IgD-negative memory B cell (primary cell): ENCODE data around the gene FGD2. TPM values are rescaled to one million over a fixed set of nuclear protein-coding genes. Genes with fewer than 3 reads are reported as not detected.

Experiments
- H3K27ac Mint-ChIP-seq, 3 donors: one replicate each; pipeline ENCODE4 v1.8.0; 2020 to 2022; ENCODE audit warnings: mild to moderate bottlenecking in 3 of 3, mixed read lengths in 3 of 3, moderate library complexity in 1 of 3
- H3K27me3 Mint-ChIP-seq: one replicate; pipeline ENCODE4 v1.8.0; 2021; ENCODE audit warnings: mixed read lengths
- H3K36me3 Mint-ChIP-seq: one replicate; pipeline ENCODE4 v1.8.0; 2020; ENCODE audit warnings: mild to moderate bottlenecking, mixed read lengths
- H3K4me1 Mint-ChIP-seq, 3 donors: one replicate each; pipeline ENCODE4 v1.8.0; 2020 to 2022; ENCODE audit warnings: mixed read lengths in 3 of 3, mild to moderate bottlenecking in 1 of 3
- H3K4me3 Mint-ChIP-seq, 4 donors: one replicate each; pipeline ENCODE4 v1.8.0; 2020 to 2022; ENCODE audit warnings: mild to moderate bottlenecking in 4 of 4, mixed read lengths in 4 of 4, moderate library complexity in 3 of 4
- H3K9me3 Mint-ChIP-seq, 3 donors: one replicate each; pipeline ENCODE4 v1.8.0; 2020 to 2021; ENCODE audit warnings: mixed read lengths in 3 of 3, mild to moderate bottlenecking in 1 of 3
- polyA plus RNA-seq: library from polyadenylated mRNA; unstranded; fragments of 300-500 nt; fragmentation: Illumina TruSeq; gene quantifications from one replicate; pipeline ENCODE4 v1.2.3, GENCODE V29; 2021

Gene FGD2
- polyA plus RNA-seq, 1 donor from 2014 or later: 99.8 TPM

DNA sequence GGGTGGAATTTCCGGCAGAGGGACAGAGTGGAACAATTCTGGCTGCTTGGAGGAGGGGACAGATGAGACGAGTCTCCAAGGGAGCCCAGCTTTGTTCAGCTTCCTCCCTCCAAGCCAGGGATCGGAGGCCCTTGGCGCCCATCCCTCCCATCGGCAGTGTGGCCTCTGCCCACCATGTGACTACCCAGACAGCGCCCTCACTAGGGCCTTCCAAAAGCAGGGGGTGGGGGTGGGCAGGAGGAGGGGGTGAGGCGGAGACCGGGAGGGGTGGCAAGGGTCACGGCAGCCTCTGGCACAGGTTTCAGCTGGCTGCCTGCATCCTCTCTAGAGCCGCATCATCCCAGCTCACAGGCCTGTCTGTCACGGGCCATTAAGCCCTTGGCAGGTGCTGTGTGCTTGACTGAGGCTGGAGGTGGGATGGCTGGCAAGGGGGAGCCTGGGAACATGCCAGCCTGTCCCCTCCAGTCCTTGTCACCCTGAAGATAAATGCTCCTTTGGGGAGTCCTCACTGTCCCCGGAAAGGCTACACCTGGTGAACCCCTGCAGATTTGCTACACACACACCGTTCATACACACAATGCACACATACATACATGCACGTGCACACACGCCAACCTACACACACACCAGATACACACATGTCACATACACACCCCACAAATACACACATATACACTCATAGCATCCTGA is 6.2 kb upstream of the FGD2 start:
- no peaks in the 10 kb centered on the region for H3K9me3 Mint-ChIP-seq
- H3K4me3 Mint-ChIP-seq: no peak overlapping the region
- peaks cover 23 to 29% (median 28%) of the 10 kb centered on the region in 3 donors for H3K4me1 Mint-ChIP-seq
- H3K27me3 Mint-ChIP-seq: peaks cover 2% of the 10 kb centered on the region
- H3K27ac Mint-ChIP-seq: peak overlapping the region in 1 of 3 donors; percentile 32
- no peaks in the 10 kb centered on the region for H3K36me3 Mint-ChIP-seq

DNA sequence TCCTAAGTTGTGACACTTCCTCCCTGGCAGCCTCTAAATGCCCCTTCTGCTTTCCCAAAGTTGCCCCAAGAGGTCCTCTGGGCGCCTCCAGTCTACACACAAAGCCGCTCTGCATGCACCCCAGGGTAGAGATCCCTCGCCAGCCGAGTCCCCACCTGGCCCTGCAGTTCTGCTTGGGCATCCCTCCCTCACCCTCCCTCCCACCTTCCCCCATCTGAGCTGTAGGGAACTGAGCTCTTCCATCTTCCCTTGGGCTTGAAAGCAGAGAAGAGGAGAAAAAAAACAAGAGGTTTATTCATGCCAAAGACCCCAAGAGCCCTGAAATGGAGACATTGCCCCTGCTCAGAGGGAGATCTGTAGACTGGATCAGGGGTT is 5.7 kb upstream of the FGD2 start:
- H3K27me3 Mint-ChIP-seq: peaks cover 2% of the 10 kb centered on the region
- H3K4me3 Mint-ChIP-seq: no peak overlapping the region
- no peaks in the 10 kb centered on the region for H3K36me3 Mint-ChIP-seq
- H3K4me1 Mint-ChIP-seq: peaks cover 28 to 33% (median 32%) of the 10 kb centered on the region in 3 donors
- H3K27ac Mint-ChIP-seq: peak overlapping the region in 1 of 3 donors; percentile 32
- H3K9me3 Mint-ChIP-seq: no peaks in the 10 kb centered on the region

DNA sequence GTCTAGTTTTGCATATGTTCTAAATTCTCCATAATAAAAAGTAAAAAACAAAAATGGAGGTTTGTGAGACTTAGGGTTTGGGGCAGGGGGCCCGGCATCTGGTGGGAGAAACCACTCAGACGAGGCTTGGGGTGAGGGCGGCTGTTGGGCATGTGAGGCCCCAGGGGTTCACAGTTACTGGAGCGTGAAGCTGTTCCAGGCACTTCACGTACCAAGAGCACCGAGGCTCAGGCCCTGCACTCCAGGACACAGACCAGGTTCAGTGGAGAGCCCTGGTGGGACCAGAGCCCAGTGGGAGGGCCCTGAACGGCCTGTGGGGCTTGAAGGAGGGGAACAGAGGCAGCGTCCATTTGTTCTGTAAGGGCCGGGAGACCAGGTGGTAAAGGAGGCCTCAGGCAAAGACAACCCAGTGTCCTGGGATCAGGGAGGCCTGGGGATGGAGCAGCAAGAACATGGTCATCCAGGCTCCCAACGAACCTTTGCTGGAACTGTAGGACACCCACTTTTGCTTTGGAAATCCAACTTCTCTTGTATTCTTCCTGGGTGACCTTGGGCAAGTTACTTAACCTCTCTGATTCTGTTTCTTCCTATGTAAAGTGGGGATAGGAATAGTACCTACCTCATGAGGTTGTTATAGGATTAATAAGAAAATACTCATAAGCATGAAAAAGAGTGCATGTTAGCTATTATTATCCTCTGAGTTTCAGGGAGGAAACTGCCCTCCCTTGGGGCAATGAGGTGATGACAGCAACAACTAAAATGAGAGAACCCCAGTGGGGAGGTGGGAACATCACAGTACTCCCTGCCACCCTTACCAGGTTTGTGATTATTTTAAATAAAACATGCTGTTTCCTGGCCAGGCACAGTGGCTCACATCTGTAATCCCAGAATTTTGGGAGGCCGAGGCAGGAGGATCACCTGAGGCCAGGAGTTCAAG is 1.1 kb upstream of the FGD2 start:
- H3K27me3 Mint-ChIP-seq: no peaks in the 10 kb centered on the region
- H3K27ac Mint-ChIP-seq: peak overlapping the region; percentile 56 to 95 (median 94)
- H3K4me1 Mint-ChIP-seq: peaks cover 39 to 40% (median 39%) of the 10 kb centered on the region in 3 donors
- H3K36me3 Mint-ChIP-seq: peaks cover 4% of the 10 kb centered on the region
- peak overlapping the region; percentile 88 to 100 (median 96) for H3K4me3 Mint-ChIP-seq
- H3K9me3 Mint-ChIP-seq: no peaks in the 10 kb centered on the region

DNA sequence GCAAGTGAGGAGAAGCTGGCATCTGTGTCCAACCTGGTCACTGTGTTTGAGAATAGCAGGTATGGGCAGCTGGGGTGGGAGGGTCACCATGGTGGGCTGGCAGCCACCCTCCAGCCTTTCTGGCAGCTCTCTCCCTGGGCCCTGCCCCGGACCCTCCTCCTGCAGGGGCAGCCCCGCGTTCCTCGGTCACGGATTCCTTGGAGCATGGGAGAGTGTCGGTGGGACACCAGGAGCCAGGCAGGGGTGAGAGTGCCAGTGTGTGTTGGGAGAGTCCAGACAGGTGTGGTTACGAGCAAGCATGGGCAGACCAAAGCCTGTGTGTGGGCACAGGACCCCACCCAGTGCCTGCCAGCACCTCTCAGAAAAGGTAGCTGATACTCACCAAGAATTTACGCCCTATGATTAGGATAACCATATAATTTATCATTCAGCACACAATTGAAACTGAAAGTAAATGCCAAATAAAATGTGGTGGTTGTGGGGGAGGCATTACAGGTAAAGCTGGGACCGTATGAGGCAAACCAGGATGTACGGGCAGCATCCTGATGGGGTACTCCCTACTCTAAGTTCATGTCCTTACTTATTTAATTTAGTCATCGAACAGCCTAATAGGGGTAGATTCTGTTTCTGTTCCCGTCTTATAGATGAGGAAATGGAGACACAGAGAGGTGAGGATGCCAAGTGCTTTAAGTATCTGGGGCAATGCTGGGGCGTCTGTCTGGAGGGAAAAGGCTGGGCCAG is 542 bp downstream of the FGD2 start:
- Mint-ChIP-seq H3K4me1 (peaks cover 34 to 47% (median 35%) of the 10 kb centered on the region in 3 donors), H3K27me3 (no peaks in the 10 kb centered on the region), H3K27ac (peak overlapping the region; percentile 56 to 99 (median 96)), H3K9me3 (no peaks in the 10 kb centered on the region), H3K4me3 (peak overlapping the region; percentile 95 to 100 (median 98)), H3K36me3 (peaks cover 4% of the 10 kb centered on the region)

DNA sequence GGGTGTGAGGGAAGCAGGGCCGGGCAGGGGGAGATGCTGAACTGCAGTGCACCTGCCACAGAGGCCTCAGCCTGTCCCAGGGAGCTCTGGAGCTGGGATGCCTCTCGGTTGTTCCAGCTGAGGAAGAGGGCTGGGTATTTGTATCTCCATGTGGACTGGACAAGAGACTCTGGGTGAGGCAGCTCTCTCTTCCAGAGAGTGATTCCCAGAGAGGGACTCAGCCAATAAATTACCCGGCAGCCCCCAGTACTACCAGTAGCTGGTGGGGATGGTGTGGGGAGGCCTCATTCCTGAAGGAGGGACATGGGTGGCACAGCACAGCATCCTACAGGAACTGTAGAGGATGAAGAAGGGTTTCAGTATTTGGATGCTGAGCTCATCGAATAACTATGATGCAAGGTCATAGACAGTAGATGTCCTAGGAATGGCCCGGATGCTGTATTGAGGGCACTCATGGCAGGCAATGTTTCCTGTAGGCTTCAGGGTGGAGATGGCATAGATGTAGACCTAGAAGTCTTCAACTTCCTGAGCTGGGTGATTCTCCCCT is 1.4 kb downstream of the FGD2 start:
- Mint-ChIP-seq H3K4me1 (peaks cover 28 to 42% (median 32%) of the 10 kb centered on the region in 3 donors), H3K27me3 (no peaks in the 10 kb centered on the region), H3K27ac (peak overlapping the region; percentile 91 to 99 (median 96)), H3K4me3 (peak overlapping the region; percentile 95 to 100 (median 98)), H3K36me3 (peaks cover 4% of the 10 kb centered on the region), H3K9me3 (no peaks in the 10 kb centered on the region)

DNA sequence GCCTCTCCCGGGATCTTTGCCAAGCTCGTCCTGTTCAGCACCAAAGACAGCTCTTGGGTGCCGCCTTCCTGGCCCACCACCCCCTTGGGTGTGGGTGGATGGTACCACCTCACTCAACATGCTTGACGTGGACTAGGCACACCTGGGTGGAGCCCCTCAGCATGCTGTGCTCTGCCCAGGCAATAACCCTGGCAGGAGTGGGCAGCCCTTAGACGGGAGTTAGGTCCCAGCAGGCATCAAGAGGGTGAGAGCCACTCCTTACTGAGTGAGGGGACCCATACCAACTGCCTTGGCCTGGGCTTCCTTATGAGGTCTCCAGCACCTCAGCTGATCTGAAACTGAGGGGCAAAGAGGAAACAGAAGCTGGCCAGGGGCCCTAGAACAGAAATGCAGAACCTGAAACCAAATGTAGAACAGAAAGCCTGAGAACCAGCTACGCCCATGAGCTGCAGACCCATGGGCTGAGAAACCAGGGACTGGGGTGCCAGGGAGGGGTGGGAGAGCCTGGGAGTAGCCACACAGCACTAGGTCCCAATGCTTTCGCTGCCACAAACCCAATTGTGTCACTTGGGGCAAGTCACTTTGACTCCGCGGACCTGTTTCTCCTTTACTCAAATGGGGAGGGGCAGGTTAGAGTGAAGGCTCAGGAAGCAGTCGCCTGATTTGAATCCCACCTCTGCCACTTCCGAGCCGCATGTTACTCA is 2.0 kb downstream of the FGD2 start:
- Mint-ChIP-seq H3K4me3 (peak overlapping the region; percentile 95 to 100 (median 98)), H3K9me3 (no peaks in the 10 kb centered on the region), H3K36me3 (peaks cover 4% of the 10 kb centered on the region), H3K27ac (peak overlapping the region; percentile 91 to 99 (median 96)), H3K27me3 (no peaks in the 10 kb centered on the region), H3K4me1 (peaks cover 22 to 35% (median 26%) of the 10 kb centered on the region in 3 donors)

DNA sequence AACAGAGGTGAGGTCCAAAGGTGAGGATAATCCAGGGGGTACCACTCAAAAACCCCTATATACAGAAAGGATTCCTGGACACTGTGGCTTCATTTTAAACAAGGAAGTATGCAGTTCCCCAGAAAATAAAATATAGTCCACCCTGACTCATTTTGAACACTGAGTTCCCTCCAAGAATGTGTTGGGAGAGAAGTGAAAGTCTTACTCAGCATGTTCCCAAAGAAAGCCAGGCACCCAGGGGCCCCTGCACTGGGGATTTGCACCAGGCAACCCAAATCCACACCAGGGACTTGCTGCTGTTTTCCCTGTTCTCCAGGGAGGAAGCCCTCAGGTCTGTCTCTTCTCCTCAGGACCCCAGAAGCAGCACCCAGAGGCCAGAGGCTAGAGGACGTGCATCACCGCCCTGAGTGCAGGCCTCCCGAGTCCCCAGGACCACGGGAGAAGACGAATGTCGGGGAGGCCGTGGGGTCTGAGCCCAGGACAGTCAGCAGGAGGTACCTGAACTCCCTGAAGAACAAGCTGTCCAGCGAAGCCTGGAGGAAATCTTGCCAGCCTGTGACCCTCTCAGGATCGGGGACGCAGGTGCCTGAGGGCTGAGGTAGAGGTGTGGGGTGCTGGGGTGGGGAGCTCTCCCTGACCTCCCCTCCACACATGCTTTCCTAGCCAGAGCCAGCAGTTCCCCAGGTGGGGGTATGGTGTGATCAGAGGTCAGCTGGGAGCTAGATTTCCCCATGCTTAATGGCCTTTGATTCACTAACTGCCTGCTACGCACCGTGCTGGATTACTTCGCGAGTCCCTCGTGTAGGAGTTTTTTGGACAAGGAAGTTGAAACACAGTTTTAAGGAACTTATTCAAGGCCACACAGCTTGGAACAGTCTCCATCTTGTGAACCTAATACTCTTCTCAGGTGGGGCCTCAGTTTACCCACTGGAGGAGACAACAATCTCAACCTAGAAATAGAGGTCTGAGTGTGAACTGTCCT is 3.3 kb downstream of the FGD2 start:
- Mint-ChIP-seq H3K4me3 (peak overlapping the region; percentile 95 to 100 (median 98)), H3K9me3 (no peaks in the 10 kb centered on the region), H3K27ac (peak overlapping the region in 2 of 3 donors; percentile 47 to 91), H3K4me1 (peaks cover 20 to 28% (median 23%) of the 10 kb centered on the region in 3 donors), H3K36me3 (peaks cover 4% of the 10 kb centered on the region), H3K27me3 (no peaks in the 10 kb centered on the region)

DNA sequence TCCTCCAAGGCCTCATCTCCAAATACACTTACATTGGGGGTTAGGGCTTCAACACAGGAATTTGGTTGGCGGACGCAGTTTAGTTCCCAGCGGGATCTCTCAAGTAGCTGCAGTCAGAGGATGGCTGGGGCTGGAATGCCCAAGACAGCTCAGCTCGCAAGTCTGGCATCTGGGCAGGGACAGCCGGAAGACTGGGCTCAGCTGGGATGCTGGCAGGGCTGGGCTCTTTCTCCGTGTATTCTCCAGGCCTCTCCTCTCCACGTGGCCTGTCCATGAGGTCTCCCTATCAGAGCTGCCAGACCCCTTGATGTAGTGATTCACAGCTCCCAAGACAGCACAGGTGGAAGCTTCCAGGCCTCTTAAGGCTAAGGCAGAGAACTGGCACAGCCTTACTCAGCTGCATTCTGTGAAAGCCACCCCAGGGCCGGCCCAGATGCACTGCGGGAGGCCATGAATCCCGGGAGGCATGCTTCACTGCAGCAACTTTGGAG is 5.0 kb downstream of the FGD2 start:
- Mint-ChIP-seq H3K4me1 (peaks cover 10 to 18% (median 14%) of the 10 kb centered on the region in 3 donors), H3K27ac (peak overlapping the region in 1 of 3 donors; percentile 59)

DNA sequence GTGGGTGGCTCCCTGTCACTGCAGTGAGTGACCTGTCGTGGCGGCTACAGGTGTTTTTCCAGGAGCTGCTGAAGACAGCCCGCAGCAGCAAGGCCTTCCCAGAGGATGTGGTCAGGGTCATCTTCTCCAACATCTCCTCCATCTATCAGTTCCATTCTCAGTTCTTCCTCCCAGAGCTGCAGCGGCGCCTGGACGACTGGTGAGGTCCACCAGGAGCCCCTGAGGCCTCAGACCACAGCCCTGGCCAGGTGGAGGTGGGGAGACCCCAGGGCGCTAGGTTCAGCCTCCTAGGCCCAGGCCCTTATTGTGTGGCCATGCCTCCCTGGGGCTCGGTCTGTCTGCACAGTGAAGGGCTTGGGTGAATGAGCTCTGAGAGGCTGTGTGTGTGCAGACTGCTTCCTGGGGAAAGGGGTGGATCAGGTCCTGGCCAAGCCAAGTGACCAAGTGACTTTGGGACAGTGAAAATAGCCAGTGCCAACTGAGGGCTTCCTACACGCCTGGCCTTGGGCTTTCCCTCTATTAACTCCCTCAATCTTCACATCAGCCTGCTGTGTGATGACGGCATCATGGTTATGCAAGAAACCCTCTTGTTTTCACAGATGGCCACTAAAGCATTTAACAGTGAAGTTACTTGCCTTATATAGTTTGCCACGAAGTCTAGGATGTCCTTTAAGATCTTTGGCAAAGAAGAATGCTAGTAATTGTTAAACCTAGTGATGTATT is 6.4 kb downstream of the FGD2 start:
- Mint-ChIP-seq H3K4me1 (peaks cover 6 to 18% (median 14%) of the 10 kb centered on the region in 3 donors), H3K27me3 (no peaks in the 10 kb centered on the region), H3K9me3 (no peaks in the 10 kb centered on the region), H3K36me3 (no peaks in the 10 kb centered on the region), H3K27ac (peak overlapping the region in 1 of 3 donors; percentile 86), H3K4me3 (peak overlapping the region in 2 of 4 donors; percentile 65 to 72)

More for the DNA sequence above, 5.0 kb downstream of the FGD2 start:
- peak overlapping the region in 2 of 4 donors; percentile 17 to 73 for H3K4me3 Mint-ChIP-seq
- peaks cover 3% of the 10 kb centered on the region for H3K36me3 Mint-ChIP-seq
- H3K9me3 Mint-ChIP-seq: no peaks in the 10 kb centered on the region
- no peaks in the 10 kb centered on the region for H3K27me3 Mint-ChIP-seq

DNA sequence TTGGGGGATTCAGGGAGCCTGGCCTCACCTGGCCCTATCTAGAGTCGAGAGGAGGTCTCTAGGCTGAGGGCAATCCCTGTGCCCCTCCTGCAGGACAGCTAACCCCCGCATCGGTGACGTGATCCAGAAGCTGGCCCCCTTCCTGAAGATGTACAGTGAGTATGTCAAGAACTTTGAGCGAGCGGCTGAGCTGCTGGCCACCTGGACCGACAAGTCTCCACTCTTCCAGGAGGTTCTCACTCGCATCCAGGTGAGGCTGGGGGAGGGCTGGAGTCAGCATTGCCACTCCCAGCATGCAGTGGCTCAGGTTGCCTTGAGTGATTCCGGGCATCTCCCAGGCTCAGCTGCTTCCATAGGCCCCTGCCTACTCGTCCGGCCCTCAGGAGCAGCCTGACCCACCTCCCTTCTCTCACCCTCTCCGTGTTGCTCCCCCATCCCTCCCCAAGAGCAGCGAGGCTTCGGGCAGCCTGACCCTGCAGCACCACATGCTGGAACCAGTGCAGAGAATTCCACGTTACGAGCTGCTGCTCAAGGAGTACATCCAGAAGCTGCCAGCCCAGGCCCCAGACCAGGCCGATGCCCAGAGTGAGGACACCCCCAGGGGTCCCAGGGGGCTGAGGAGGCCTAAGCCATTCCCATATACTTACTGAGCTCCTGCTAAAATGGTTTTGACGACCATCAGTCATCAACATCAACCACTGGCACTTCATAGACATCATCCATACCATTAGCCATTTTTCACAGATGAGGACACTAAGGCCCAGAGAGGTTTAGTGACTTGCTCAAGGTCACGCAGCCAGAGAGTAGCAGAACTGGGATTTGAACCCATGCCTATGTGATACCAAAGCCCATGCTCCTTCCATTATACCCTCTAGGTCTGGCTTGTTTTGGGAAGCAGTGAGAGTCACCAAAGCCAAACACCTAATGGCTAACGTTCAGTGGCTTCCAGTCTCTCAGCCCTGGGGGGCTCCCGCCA is 8.3 kb downstream of the FGD2 start:
- Mint-ChIP-seq H3K27ac (no peak overlapping the region), H3K4me1 (peaks cover 6 to 19% (median 18%) of the 10 kb centered on the region in 3 donors), H3K36me3 (no peaks in the 10 kb centered on the region), H3K9me3 (no peaks in the 10 kb centered on the region), H3K27me3 (no peaks in the 10 kb centered on the region), H3K4me3 (no peak overlapping the region)

DNA sequence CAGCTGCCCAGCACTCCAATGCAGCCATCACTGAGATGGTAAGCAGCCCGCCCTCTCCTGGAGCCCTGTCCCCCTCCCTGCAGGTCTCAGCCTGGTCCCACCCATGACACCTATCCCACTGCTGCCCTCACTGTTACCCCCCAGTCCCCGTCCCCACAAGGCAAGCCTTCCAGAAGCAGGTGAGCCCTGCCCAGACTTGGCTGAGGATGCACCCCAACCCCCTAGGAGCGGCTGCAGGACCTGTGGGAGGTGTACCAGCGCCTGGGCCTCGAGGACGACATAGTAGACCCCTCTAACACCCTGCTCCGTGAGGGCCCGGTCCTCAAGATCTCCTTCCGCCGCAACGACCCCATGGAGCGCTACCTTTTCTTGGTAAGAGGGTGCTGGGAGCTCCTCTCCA is 9.2 kb downstream of the FGD2 start:
- H3K9me3 Mint-ChIP-seq: no peaks in the 10 kb centered on the region
- H3K36me3 Mint-ChIP-seq: no peaks in the 10 kb centered on the region
- peaks cover 6 to 19% (median 19%) of the 10 kb centered on the region in 3 donors for H3K4me1 Mint-ChIP-seq
- no peak overlapping the region for H3K4me3 Mint-ChIP-seq
- H3K27me3 Mint-ChIP-seq: no peaks in the 10 kb centered on the region
- no peak overlapping the region for H3K27ac Mint-ChIP-seq
